Measurements from ENCODE around the gene BCO1.

BCO1 gene

GRCh38 chr16:81315271-81316175 lies 77.0 kb downstream of the BCO1 start:
- Mint-ChIP-seq H3K27ac (ENCODE audit: low read depth) (peak overlapping the region; percentile 98), H3K4me1 (peaks cover 58% of the 10 kb centered on the region), H3K36me3 (ENCODE audit: insufficient read depth) (peaks cover 10% of the 10 kb centered on the region), H3K9me3 (no peaks in the 10 kb centered on the region), H3K4me3 (peak overlapping the region; percentile 99), H3K27me3 (no peaks in the 10 kb centered on the region)
- DNase-seq (ENCODE audit: low spot score in 2 of 2), result peak; percentile 16 to 23
- ATAC-seq (replicated peaks; ENCODE audit: extremely low read depth, poor library complexity, severe bottlenecking), result peak; percentile 15

GRCh38 chr16:81316176-81316496 lies 77.6 kb downstream of the BCO1 start:
- Mint-ChIP-seq H3K27me3 (no peaks in the 10 kb centered on the region), H3K9me3 (no peaks in the 10 kb centered on the region), H3K4me1 (peaks cover 56% of the 10 kb centered on the region), H3K27ac (ENCODE audit: low read depth) (no peak overlapping the region), H3K36me3 (ENCODE audit: insufficient read depth) (peaks cover 10% of the 10 kb centered on the region), H3K4me3 (peak overlapping the region; percentile 99)
- DNase-seq (ENCODE audit: low spot score in 2 of 2) (no peak), ATAC-seq (replicated peaks; ENCODE audit: extremely low read depth, poor library complexity, severe bottlenecking) (no peak)

- H3K4me1 Mint-ChIP-seq, result peaks cover 33% of the 10 kb centered on the region
These were observed 80.2 kb downstream of the BCO1 start for GRCh38 chr16:81318711-81319110.

GRCh38 chr16:81319221-81319912 lies 80.9 kb downstream of the BCO1 start:
- H3K9me3 Mint-ChIP-seq, result no peaks in the 10 kb centered on the region
- no peak for DNase-seq (ENCODE audit: low spot score in 2 of 2)
- ATAC-seq (replicated peaks; ENCODE audit: extremely low read depth, poor library complexity, severe bottlenecking), result no peak
- peaks cover 31% of the 10 kb centered on the region for H3K4me1 Mint-ChIP-seq
- no peak overlapping the region for H3K4me3 Mint-ChIP-seq
- no peak overlapping the region for H3K27ac Mint-ChIP-seq (ENCODE audit: low read depth)
- H3K36me3 Mint-ChIP-seq (ENCODE audit: insufficient read depth), result peaks cover 7% of the 10 kb centered on the region
- H3K27me3 Mint-ChIP-seq, result no peaks in the 10 kb centered on the region

More at GRCh38 chr16:81318711-81319110, 80.2 kb downstream of the BCO1 start:
- peaks cover 10% of the 10 kb centered on the region for H3K36me3 Mint-ChIP-seq (ENCODE audit: insufficient read depth)
- no peaks in the 10 kb centered on the region for H3K27me3 Mint-ChIP-seq
- ATAC-seq (replicated peaks; ENCODE audit: extremely low read depth, poor library complexity, severe bottlenecking), result no peak
- H3K4me3 Mint-ChIP-seq, result no peak overlapping the region
- H3K9me3 Mint-ChIP-seq, result no peaks in the 10 kb centered on the region
- no peak for DNase-seq (ENCODE audit: low spot score in 2 of 2)
- no peak overlapping the region for H3K27ac Mint-ChIP-seq (ENCODE audit: low read depth)

GRCh38 chr16:81321039-81321438 lies 82.5 kb downstream of the BCO1 start:
- H3K36me3 Mint-ChIP-seq (ENCODE audit: insufficient read depth), result peaks cover 2% of the 10 kb centered on the region
- H3K9me3 Mint-ChIP-seq, result no peaks in the 10 kb centered on the region
- H3K27ac Mint-ChIP-seq (ENCODE audit: low read depth), result no peak overlapping the region
- no peak for ATAC-seq (replicated peaks; ENCODE audit: extremely low read depth, poor library complexity, severe bottlenecking)
- DNase-seq (ENCODE audit: low spot score in 2 of 2), result no peak
- no peaks in the 10 kb centered on the region for H3K27me3 Mint-ChIP-seq
- peaks cover 32% of the 10 kb centered on the region for H3K4me1 Mint-ChIP-seq
- H3K4me3 Mint-ChIP-seq, result no peak overlapping the region

- Mint-ChIP-seq H3K27me3 (no peaks in the 10 kb centered on the region), H3K9me3 (no peaks in the 10 kb centered on the region), H3K4me3 (no peak overlapping the region), H3K36me3 (ENCODE audit: insufficient read depth) (peaks cover 2% of the 10 kb centered on the region), H3K27ac (ENCODE audit: low read depth) (no peak overlapping the region), H3K4me1 (peaks cover 30% of the 10 kb centered on the region)
- no peak for DNase-seq (ENCODE audit: low spot score in 2 of 2)
- no peak for ATAC-seq (replicated peaks; ENCODE audit: extremely low read depth, poor library complexity, severe bottlenecking)
These were observed 83.0 kb downstream of the BCO1 start for GRCh38 chr16:81321536-81321935.

- Mint-ChIP-seq H3K36me3 (ENCODE audit: insufficient read depth) (peaks cover 2% of the 10 kb centered on the region), H3K4me3 (no peak overlapping the region), H3K27ac (ENCODE audit: low read depth) (no peak overlapping the region), H3K27me3 (no peaks in the 10 kb centered on the region), H3K4me1 (peaks cover 19% of the 10 kb centered on the region), H3K9me3 (no peaks in the 10 kb centered on the region)
- ATAC-seq (replicated peaks; ENCODE audit: extremely low read depth, poor library complexity, severe bottlenecking) (no peak), DNase-seq (ENCODE audit: low spot score in 2 of 2) (no peak)
These were observed 86.3 kb downstream of the BCO1 start for GRCh38 chr16:81324808-81325207.

GRCh38 chr16:81327011-81327410 lies 88.5 kb downstream of the BCO1 start:
- Mint-ChIP-seq H3K36me3 (ENCODE audit: insufficient read depth) (peaks cover 7% of the 10 kb centered on the region), H3K27ac (ENCODE audit: low read depth) (no peak overlapping the region), H3K4me3 (no peak overlapping the region), H3K27me3 (no peaks in the 10 kb centered on the region), H3K4me1 (peaks cover 30% of the 10 kb centered on the region), H3K9me3 (no peaks in the 10 kb centered on the region)
- ATAC-seq (replicated peaks; ENCODE audit: extremely low read depth, poor library complexity, severe bottlenecking), result no peak
- no peak for DNase-seq (ENCODE audit: low spot score in 2 of 2)

- no peak overlapping the region for H3K27ac Mint-ChIP-seq (ENCODE audit: low read depth)
- peaks cover 7% of the 10 kb centered on the region for H3K36me3 Mint-ChIP-seq (ENCODE audit: insufficient read depth)
- peaks cover 34% of the 10 kb centered on the region for H3K4me1 Mint-ChIP-seq
- ATAC-seq (replicated peaks; ENCODE audit: extremely low read depth, poor library complexity, severe bottlenecking) (no peak), DNase-seq (ENCODE audit: low spot score in 2 of 2) (no peak)
- no peaks in the 10 kb centered on the region for H3K9me3 Mint-ChIP-seq
- no peak overlapping the region for H3K4me3 Mint-ChIP-seq
- H3K27me3 Mint-ChIP-seq, result no peaks in the 10 kb centered on the region
These were observed 89.1 kb downstream of the BCO1 start for GRCh38 chr16:81327447-81328196.

- peak overlapping the region; percentile 80 for H3K27ac Mint-ChIP-seq (ENCODE audit: low read depth)
- H3K27me3 Mint-ChIP-seq, result no peaks in the 10 kb centered on the region
- H3K4me1 Mint-ChIP-seq, result peaks cover 30% of the 10 kb centered on the region
- ATAC-seq (replicated peaks; ENCODE audit: extremely low read depth, poor library complexity, severe bottlenecking) (no peak), DNase-seq (ENCODE audit: low spot score in 2 of 2) (no peak)
- no peaks in the 10 kb centered on the region for H3K9me3 Mint-ChIP-seq
- no peak overlapping the region for H3K4me3 Mint-ChIP-seq
- H3K36me3 Mint-ChIP-seq (ENCODE audit: insufficient read depth), result peaks cover 5% of the 10 kb centered on the region
These were observed 91.5 kb downstream of the BCO1 start for GRCh38 chr16:81329947-81330346.

- Mint-ChIP-seq H3K27me3 (no peaks in the 10 kb centered on the region), H3K27ac (ENCODE audit: low read depth) (no peak overlapping the region), H3K4me3 (no peak overlapping the region), H3K36me3 (ENCODE audit: insufficient read depth) (peaks cover 7% of the 10 kb centered on the region), H3K4me1 (peaks cover 28% of the 10 kb centered on the region), H3K9me3 (no peaks in the 10 kb centered on the region)
- no peak for ATAC-seq (replicated peaks; ENCODE audit: extremely low read depth, poor library complexity, severe bottlenecking)
- DNase-seq (ENCODE audit: low spot score in 2 of 2), result no peak
These were observed 94.9 kb downstream of the BCO1 start for GRCh38 chr16:81333356-81333755.

GRCh38 chr16:81335669-81336068 lies 97.2 kb downstream of the BCO1 start:
- no peak overlapping the region for H3K27ac Mint-ChIP-seq (ENCODE audit: low read depth)
- DNase-seq (ENCODE audit: low spot score in 2 of 2), result no peak

More at GRCh38 chr16:81335669-81336068, 97.2 kb downstream of the BCO1 start:
- Mint-ChIP-seq H3K4me1 (peaks cover 28% of the 10 kb centered on the region), H3K36me3 (ENCODE audit: insufficient read depth) (peaks cover 4% of the 10 kb centered on the region), H3K9me3 (peaks cover 1% of the 10 kb centered on the region), H3K27me3 (no peaks in the 10 kb centered on the region), H3K4me3 (no peak overlapping the region)
- no peak for ATAC-seq (replicated peaks; ENCODE audit: extremely low read depth, poor library complexity, severe bottlenecking)
